HG02938 (cell line): ENCODE measurements around the gene METTL5.
A peak's percentile ranks its signal among the peaks of the same experiment; 100 is the strongest.
"Not testable (repeated sequence)": the region's sequence is repeated elsewhere in the genome, so short reads cannot be mapped to it uniquely, and the experiment has no call there.

ENCODE experiments used
- ATAC-seq: cut with Tn5 transposase; IDR thresholded peaks from one replicate; pipeline ENCODE4 v1.9.1; 2021; ENCODE audit warnings: mild to moderate bottlenecking, moderate library complexity; ENCODE audit not compliant: unreplicated experiment

The METTL5 gene

GRCh38 chr2:169824373-169825333, at the start of gene METTL5:
Gene METTL5, minus strand, starts transcription at chr2:169824905. Its CDS starts 308 bp downstream, at chr2:169824597.
- peak; percentile 66 for ATAC-seq

GRCh38 chr2:169871994-169872393, 47.3 kb upstream of the METTL5 start:
- ATAC-seq: no peak

DNA sequence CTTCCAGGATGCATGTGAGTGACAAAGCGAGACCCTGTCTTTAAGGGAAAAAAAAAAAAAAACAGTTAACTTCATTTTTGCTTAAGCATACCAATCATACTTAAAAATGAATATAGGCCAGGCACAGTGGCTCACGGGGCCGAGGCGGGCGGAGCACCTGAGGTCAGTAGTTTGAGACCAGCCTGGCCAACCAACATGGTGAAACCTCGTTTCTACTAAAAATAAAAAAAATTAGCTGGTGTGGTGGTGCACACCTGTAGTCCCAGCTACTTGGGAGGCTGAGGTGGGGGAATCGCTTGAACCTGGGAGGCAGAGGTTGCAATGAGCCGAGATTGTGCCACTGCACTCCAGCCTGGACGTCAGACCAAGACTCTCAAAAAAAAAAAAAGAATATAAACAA, 46.7 kb upstream of the METTL5 start:
- ATAC-seq: not testable (repeated sequence)

DNA sequence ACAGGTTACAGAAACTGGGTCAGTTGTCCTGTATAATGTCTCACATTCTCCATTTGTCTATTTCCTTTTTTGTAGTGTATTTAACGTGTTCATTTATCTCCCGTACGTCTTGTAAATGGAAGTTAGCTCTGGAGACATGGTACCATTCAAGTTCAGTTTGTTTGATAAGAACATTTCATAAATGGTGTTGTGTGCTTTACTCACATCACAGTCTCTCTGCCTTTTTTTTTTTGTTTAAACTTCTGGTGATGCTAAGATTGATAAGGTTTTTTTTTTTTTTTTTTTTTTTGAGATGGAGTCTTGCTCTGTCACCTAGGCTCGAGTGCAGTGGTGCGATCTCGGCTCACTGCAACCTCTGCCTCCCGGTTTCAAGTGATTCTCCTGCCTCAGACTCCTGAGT, 44.2 kb upstream of the METTL5 start:
- no peak for ATAC-seq

GRCh38 chr2:169867579-169867978, 42.9 kb upstream of the METTL5 start:
- no peak for ATAC-seq

GRCh38 chr2:169866230-169866629, 41.5 kb upstream of the METTL5 start:
- not testable (repeated sequence) for ATAC-seq

- no peak for ATAC-seq
Observed at GRCh38 chr2:169865492-169865891, 40.8 kb upstream of the METTL5 start.

GRCh38 chr2:169862816-169863215, 38.1 kb upstream of the METTL5 start:
- no peak for ATAC-seq

DNA sequence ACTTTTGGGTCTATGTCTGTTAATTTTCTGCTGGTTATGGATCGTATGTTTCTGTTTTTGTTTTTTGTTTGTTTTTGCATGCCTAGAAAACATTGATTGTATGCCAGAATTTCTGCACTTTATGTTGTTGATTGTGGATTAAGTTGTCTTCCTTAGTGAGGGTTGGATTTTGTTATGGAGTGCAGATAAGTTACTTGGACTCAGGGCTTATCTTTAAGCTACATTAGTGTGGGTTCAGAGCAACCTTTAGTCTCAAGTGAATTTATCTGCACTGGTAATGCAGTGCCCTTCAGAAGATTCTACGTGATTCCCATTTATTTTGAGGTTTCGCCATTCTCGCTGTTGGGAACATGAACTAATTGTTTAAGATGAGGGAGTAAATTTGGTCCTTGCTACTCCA, 35.4 kb upstream of the METTL5 start:
- ATAC-seq: no peak

DNA sequence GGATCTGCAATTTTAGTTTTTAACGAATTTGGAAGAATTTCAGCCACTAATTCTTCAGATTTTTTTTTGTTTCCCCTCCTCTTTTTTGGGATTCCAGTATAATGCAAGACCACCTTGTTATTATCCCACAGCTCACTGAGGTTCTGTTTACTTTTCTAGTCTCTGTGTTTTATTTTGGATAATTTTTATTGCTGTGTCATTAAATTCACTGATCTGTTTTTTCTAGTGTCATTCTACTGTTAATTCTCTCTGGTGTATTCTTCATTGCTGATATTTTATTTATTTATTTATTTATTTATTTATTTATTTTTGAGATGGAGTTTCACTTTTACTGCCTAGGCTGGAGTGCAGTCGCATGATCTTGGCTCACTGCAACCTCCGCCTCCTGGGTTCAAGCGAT, 34.7 kb upstream of the METTL5 start:
- no peak for ATAC-seq

- ATAC-seq: not testable (repeated sequence)
Observed at GRCh38 chr2:169855281-169856258, 30.9 kb upstream of the METTL5 start.

DNA sequence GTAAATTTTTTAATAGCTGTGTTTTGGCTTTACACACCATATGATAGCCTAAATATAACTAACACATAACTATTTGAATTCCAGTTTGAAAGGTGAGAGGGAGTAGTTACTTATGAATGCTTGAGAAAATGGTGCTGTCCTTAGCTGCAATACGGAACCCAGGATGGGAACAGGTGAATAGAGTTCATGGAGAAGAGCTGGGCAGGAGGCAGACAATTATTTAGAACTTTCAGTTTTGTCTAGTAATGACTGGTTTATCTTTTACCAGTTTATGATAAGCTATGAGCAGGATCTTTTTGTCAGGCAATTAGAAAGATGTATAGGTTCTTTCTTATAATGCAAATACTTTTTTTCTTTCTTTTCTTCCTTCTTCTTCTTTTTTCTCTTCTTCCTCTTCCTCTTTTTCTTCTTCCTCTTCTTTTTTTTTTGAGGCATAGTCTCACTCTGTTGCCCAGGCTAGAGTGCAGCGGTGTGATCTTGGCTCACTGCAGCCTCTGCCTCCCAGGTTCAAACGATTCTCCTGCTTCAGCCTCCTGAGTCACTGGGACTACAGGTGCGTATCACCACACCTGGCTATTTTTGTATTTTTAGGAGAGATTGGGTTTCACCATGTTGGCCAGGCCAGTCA, 28.4 kb upstream of the METTL5 start:
- ATAC-seq: no peak

DNA sequence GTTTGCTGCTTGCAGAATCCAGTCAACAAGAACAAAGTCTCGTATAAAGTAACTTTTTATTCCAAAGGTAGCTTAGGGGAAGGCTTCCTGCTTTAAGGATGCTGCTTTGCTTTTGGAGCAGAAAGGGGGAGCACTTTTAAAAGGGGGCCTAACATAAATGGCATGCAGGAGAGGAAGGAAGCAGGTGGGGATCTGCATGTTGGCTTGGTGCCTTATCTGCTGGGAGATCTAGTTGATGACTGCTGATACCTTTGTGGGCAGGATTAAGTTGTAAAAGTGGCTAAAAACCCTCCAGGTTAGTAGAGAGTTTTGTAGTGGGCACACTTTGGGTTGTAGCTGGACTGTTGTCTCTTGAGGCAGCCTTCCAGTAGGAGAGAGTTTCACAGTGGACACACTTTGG, 25.0 kb upstream of the METTL5 start:
- no peak for ATAC-seq

DNA sequence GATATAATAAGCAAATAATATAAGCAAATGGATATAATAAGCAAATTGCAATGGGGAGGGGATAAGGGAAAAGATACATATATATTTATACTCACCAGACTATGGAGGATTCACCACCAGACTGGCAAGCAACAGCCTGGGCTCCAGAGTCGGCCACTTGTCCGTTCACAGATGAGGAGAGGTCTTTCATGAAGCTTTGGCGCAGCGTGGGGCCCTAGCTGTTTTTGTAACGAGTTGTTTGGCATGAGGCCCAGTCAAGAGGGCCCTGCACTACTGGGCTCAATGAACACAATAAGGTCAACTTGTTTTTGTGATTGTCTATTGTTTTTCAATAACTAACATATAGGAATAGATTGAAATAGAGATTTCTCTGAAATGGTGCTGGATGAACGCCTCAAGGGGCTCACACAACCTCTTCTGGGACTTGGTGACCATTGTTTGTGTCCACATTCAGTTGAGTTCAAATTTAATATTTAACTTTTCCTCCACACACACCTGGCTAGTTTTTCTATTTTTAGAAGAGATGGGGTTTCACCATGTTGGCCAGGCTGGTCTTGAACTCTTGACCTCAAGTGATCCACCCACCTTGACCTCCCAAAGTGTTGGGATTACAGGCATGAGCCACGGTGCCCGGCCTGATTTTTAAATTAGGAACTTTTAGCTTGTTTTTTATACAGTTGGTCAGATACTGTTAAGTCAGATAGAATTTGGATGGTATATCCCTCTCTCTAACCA, 24.4 kb upstream of the METTL5 start:
- ATAC-seq: not testable (repeated sequence)

- no peak for ATAC-seq
Observed at GRCh38 chr2:169845016-169845415, 20.3 kb upstream of the METTL5 start.

DNA sequence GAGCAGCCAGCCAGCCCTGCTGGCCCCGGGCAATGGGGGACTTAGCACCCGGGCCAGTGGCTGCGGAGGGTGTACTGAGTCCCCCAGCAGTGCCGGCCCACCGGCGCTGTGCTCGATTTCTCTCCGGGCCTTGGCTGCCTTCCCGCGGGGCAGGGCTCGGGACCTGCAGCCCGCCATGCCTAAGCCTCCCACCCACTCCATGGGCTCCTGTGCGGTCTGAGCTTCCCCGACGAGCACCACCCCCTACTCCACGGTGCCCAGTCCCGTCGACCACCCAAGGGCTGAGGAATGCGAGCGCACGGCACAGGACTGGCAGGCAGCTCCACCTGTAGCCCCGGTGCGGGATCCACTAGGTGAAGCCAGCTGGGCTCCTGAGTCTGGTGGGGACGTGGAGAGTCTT, 16.9 kb upstream of the METTL5 start:
- not testable (repeated sequence) for ATAC-seq

GRCh38 chr2:169840747-169841142, 16.0 kb upstream of the METTL5 start:
- no peak for ATAC-seq

- no peak for ATAC-seq
Observed at GRCh38 chr2:169839954-169840746, 15.4 kb upstream of the METTL5 start.

GRCh38 chr2:169838743-169839489, 14.2 kb upstream of the METTL5 start:
- no peak for ATAC-seq
